Measurements from ENCODE around the gene TPST2.

DNA sequence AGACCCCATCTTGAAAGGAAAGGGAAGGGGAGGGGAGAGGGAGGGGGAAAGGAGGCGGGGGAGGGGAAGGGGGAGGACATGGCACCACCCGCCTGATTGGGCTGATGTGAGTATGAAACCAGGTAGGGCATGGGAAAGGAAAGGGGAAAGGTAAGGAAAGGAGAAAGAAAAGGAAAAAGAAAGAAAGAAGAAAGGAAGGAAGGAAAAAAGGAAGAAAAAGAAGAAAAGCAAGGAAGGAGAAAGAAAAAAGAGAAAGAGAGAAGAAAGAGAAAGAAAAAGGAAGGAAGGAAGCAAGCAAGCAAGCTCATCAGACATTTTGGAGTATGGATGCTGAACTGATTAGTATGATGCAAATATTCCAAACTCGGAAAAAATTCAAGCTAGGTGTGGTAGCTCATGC is 41.6 kb downstream of the TPST2 start:
- TF ChIP-seq ZNF274 (IDR thresholded peaks at IDR 0.05; ENCODE audit: low read depth, low read length) (no peak), YY1 (IDR thresholded peaks at IDR 0.05; ENCODE audit: insufficient read depth, insufficient read length) (no peak)
